ENCODE results near the gene PHF8.

Gene PHF8

GRCh38 chrX:54089191-54089590, 44.9 kb upstream of the PHF8 start:
- H3K36me3 ChIP-seq (ENCODE audit: insufficient read depth) = no peaks in the 10 kb centered on the region
- no peak for TF ChIP-seq CTCF (conservative IDR thresholded peaks at IDR 0.05; ENCODE audit: low read depth, low read length)
- H3K79me2 ChIP-seq (ENCODE audit: insufficient read depth, low read depth) = no peaks in the 10 kb centered on the region

GRCh38 chrX:54087661-54088060, 43.4 kb upstream of the PHF8 start:
- H3K36me3 ChIP-seq (ENCODE audit: insufficient read depth) = no peaks in the 10 kb centered on the region

More at GRCh38 chrX:54089191-54089590, 44.9 kb upstream of the PHF8 start:
- Histone ChIP-seq H3K27ac (no peak overlapping the region), H3K27me3 (ENCODE audit: insufficient read depth, low read depth) (no peaks in the 10 kb centered on the region), H3K9ac (no peak overlapping the region), H3K4me2 (no peak overlapping the region), H4K20me1 (ENCODE audit: insufficient read depth) (no peaks in the 10 kb centered on the region), H2AFZ (ENCODE audit: low read depth) (no peak overlapping the region), H3K4me1 (ENCODE audit: low read depth, poor library complexity, severe bottlenecking) (no peaks in the 10 kb centered on the region), H3K4me3 (IDR thresholded peaks at IDR 0.05; ENCODE audit: insufficient read depth, low read depth, low read length) (no peak overlapping the region)

GRCh38 chrX:54085666-54086065, 41.4 kb upstream of the PHF8 start:
- no peaks in the 10 kb centered on the region for H3K4me1 ChIP-seq (ENCODE audit: low read depth, poor library complexity, severe bottlenecking)
- H3K4me2 ChIP-seq = no peak overlapping the region
- no peaks in the 10 kb centered on the region for H4K20me1 ChIP-seq (ENCODE audit: insufficient read depth)
- H3K36me3 ChIP-seq (ENCODE audit: insufficient read depth) = no peaks in the 10 kb centered on the region
- no peak overlapping the region for H2AFZ ChIP-seq (ENCODE audit: low read depth)
- H3K79me2 ChIP-seq (ENCODE audit: insufficient read depth, low read depth) = no peaks in the 10 kb centered on the region
- TF ChIP-seq CTCF (conservative IDR thresholded peaks at IDR 0.05; ENCODE audit: low read depth, low read length) = no peak
- no peak overlapping the region for H3K27ac ChIP-seq
- no peak overlapping the region for H3K9ac ChIP-seq
- H3K27me3 ChIP-seq (ENCODE audit: insufficient read depth, low read depth) = no peaks in the 10 kb centered on the region
- no peak overlapping the region for H3K4me3 ChIP-seq (IDR thresholded peaks at IDR 0.05; ENCODE audit: insufficient read depth, low read depth, low read length)

More at GRCh38 chrX:54087661-54088060, 43.4 kb upstream of the PHF8 start:
- no peak overlapping the region for H3K4me2 ChIP-seq
- no peaks in the 10 kb centered on the region for H3K4me1 ChIP-seq (ENCODE audit: low read depth, poor library complexity, severe bottlenecking)
- no peak for TF ChIP-seq CTCF (conservative IDR thresholded peaks at IDR 0.05; ENCODE audit: low read depth, low read length)
- H3K4me3 ChIP-seq (IDR thresholded peaks at IDR 0.05; ENCODE audit: insufficient read depth, low read depth, low read length) = no peak overlapping the region
- no peak overlapping the region for H2AFZ ChIP-seq (ENCODE audit: low read depth)
- no peak overlapping the region for H3K27ac ChIP-seq
- no peaks in the 10 kb centered on the region for H3K27me3 ChIP-seq (ENCODE audit: insufficient read depth, low read depth)
- H3K79me2 ChIP-seq (ENCODE audit: insufficient read depth, low read depth) = no peaks in the 10 kb centered on the region
- H4K20me1 ChIP-seq (ENCODE audit: insufficient read depth) = no peaks in the 10 kb centered on the region
- no peak overlapping the region for H3K9ac ChIP-seq

GRCh38 chrX:54076903-54077302, 32.6 kb upstream of the PHF8 start:
- Histone ChIP-seq H3K27me3 (ENCODE audit: insufficient read depth, low read depth) (no peaks in the 10 kb centered on the region), H2AFZ (ENCODE audit: low read depth) (no peak overlapping the region), H3K4me2 (no peak overlapping the region), H3K36me3 (ENCODE audit: insufficient read depth) (no peaks in the 10 kb centered on the region), H4K20me1 (ENCODE audit: insufficient read depth) (no peaks in the 10 kb centered on the region), H3K79me2 (ENCODE audit: insufficient read depth, low read depth) (no peaks in the 10 kb centered on the region), H3K9ac (no peak overlapping the region), H3K4me1 (ENCODE audit: low read depth, poor library complexity, severe bottlenecking) (no peaks in the 10 kb centered on the region), H3K4me3 (IDR thresholded peaks at IDR 0.05; ENCODE audit: insufficient read depth, low read depth, low read length) (no peak overlapping the region), H3K27ac (no peak overlapping the region)
- no peak for TF ChIP-seq CTCF (conservative IDR thresholded peaks at IDR 0.05; ENCODE audit: low read depth, low read length)

All from KMS-11 (cell line).